ENCODE measurements around the gene DDIAS.
"Not testable (repeated sequence)": the region's sequence is repeated elsewhere in the genome, so short reads cannot be mapped to it uniquely, and the experiment has no call there.

The DDIAS gene

GRCh38 chr11:82929121-82929520, 27.6 kb downstream of the DDIAS start:
- DNase-seq = no peak

GRCh38 chr11:82930229-82930628, 28.7 kb downstream of the DDIAS start:
- DNase-seq = no peak

DNA sequence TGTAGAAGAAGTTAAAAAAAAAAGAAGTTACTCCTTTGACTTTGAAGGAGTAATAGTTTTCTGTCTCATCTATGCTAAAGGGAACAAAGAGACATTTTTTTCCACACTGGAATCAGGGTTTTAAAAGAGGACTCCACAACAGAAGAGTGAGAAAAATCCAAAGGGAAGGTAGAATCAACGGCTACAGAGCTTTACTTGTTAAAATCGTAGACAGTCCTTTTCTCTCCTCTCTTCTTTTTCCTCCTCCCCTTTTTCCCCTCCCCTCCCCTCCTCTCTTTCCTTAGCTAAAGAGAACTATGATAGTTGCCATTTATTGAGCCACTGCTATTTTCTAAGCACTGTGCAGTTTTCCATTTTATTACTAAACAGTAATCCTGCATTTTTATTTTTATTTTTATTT, 29.2 kb downstream of the DDIAS start:
- DNase-seq = no peak

GRCh38 chr11:82932564-82932963, 31.0 kb downstream of the DDIAS start:
- DNase-seq = no peak

GRCh38 chr11:82936261-82936660, 34.7 kb downstream of the DDIAS start:
- DNase-seq = no peak

DNA sequence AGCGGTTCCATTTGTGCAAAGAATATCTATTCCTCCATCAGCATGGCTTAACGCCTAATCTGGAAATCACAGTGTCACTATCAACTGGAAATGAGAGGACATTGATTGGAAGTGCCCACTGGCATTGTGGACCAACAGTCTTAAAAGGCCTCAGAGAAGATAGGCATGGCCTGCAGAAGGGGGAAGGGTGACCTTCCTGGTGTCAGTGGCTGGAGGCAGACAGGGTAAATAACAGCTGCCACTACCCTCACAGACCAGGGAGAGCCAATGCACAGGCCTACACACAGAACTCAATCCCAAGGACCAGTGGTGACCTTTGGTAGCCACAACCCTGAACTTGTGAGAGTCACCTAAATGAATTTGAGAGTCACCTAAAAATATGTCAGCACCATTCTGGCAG, 36.0 kb downstream of the DDIAS start:
- no peak for DNase-seq

DNA sequence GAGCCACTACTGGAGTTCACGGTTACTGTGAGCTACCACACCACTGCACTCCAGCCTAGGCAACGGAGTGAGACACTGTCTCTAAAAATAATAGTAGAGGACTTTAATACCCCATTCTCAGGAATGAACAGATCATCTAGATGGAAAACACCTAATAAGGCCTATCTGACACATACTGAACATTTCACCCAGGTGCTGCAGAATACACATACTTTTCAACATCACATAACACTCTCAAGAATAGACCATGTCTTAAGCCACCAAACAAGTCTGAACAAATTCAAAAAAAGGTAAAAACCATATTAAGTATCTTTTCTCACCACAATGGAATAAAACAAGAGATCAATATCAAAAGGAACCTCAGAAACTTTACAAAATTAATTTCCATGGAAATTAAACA, 37.9 kb downstream of the DDIAS start:
- DNase-seq = no peak

GRCh38 chr11:82942376-82942775, 40.8 kb downstream of the DDIAS start:
- no peak for DNase-seq

GRCh38 chr11:82943430-82943829, 41.9 kb downstream of the DDIAS start:
- DNase-seq = not testable (repeated sequence)

GRCh38 chr11:82944198-82944597, 42.7 kb downstream of the DDIAS start:
- no peak for DNase-seq

DNA sequence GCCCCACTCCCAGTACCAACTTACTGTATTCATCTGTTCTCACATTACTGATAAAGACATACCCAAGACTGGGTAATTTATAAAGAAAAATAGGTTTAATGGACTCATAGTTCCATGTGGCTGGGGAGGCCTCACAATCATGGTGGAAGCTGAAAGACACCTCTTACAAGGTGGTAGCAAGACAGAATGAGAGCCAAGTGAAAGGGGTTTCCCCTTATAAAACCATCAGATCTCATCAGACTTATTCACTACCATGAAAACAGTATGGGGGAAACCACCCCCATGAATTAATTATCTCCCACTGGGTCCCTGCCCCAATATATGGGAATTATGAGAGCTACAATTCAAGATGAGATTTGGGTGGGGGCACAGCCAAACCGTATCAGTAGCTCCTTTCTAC, 43.5 kb downstream of the DDIAS start:
- not testable (repeated sequence) for DNase-seq

GRCh38 chr11:82945682-82946081, 44.1 kb downstream of the DDIAS start:
- no peak for DNase-seq

GRCh38 chr11:82949352-82949751, 47.8 kb downstream of the DDIAS start:
- no peak for DNase-seq

DNA sequence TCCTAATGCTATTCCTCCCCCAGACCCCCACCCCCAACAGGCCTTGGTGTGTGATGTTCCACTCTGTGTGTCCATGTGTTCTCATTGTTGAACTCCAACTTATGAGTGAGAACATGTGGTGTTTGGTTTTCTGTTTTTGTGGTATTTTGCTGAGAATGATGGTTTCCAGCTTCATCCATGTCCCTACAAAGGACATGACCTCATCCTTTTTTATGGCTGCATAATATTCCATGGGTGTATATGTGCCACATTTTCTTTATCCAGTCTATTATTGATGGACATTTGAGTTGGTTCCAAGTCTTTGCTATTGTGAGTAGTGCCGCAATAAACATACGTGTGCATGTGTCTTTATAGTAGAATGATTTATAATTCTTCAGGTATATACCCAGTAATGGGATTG, 49.0 kb downstream of the DDIAS start:
- DNase-seq = not testable (repeated sequence)

DNA sequence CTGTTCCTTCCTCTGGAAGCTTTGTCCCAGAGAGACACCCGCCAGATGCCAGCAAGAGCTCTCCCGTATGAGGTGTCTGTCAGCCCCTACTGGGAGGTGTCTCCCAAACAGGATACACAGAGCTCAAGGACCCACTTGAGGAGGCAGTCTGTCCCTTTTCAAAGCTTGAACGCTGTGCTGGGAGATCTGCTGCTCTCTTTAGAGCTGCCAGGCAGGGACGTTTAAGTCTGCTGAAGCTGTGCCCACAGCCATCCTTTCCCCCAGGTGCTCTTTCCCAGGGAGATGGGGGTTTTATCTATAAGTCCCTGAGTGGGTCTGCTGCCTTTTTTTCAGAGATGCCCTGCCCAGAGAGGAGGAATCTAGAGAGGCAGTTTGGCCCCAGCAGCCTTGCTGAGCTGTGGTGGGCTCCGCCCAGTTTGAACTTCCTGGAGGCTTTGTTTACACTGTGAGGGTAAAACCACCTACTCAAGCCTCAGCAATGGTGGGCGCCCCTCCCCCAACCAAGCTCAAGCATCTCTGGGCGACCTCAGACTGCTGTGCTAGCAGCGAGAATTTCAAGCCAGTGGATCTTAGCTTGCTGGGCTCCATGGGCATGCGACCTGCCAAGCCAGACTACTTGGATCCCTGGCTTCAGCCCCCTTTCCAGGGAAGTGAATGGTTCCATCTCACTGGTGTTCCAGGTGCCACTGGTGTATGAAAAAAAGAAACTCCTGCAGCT, 54.4 kb downstream of the DDIAS start:
- not testable (repeated sequence) for DNase-seq

DNA sequence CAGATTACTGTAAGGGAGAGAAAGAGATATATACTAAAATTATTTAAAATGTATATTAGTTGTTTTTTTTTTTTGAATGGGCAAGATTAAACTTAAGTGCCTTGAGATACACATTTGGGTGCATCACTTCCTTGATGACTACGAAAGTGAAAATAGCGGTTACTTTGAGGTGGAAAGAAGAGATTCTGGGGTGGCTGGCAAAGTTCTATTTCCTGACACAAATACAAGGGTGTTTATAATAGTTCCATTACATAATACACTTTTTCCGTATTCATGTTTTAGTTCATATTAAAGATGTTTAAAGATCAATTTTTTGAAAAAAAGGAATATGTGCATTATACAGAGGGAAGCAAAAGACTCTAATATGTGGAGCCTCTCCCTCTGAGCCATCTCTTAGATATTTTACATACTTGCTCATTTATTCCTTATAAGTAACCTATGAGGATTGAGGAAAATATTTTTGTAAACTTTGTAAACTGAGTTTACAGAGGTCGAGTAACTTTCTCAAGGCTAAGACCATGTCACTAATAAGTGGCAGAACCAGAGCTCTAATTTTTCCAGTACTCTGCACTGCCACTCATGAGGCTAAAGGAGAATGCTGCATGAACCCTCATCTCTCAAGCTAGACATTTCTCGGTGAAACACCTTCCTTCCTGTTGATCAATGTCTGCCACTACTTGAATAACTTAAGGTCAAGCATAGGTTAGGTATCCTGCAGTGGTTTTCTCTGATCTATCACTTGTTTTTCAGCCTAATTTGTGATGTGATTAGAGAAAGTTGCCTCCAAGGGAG, 58.6 kb downstream of the DDIAS start:
- DNase-seq = no peak

- DNase-seq = no peak
Observed at GRCh38 chr11:82960779-82961143, 59.2 kb downstream of the DDIAS start.

- DNase-seq = not testable (repeated sequence)
Observed at GRCh38 chr11:82962021-82962420, 60.5 kb downstream of the DDIAS start.

DNA sequence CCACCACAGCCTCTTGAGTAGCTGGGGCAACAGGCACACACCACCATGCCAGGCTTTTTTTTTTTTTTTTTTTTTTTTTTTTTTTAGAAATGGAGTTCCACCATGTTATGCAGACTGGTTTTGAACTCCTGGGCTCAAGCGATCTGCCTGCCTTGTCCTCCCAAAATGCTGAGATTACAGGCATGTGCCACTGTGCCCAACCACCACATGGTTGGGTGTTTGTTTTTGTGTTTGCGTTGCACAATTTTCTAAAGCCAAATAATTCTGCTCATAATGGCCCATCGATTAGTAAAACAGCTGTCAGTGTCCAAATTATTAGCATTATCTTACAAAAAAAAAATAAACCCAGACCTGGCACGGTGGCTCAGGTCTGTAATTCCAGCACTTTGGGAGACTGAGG, 65.8 kb downstream of the DDIAS start:
- DNase-seq = no peak

DNA sequence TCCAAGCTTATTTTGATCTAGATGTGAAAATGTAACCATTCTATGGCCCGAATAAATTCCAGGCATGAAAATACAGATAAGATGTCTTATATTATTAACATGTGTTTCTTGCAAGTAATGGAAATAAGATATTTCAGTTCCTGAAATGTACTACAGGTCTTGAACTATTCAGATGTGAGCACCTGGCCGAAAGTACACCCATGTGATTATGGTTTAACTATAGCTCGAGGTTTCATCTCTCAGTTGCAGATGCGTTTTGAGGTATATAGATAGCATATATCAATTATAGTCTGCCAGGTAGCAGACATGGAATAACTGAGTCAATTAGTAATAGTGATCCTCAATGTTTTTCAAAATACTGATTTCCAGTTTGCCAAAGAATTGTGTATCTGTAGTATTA, 68.3 kb downstream of the DDIAS start:
- DNase-seq = no peak

GRCh38 chr11:82970507-82971083, 69.1 kb downstream of the DDIAS start:
- DNase-seq = not testable (repeated sequence)

GRCh38 chr11:82971519-82971946, 70.0 kb downstream of the DDIAS start:
- DNase-seq = not testable (repeated sequence)

DNA sequence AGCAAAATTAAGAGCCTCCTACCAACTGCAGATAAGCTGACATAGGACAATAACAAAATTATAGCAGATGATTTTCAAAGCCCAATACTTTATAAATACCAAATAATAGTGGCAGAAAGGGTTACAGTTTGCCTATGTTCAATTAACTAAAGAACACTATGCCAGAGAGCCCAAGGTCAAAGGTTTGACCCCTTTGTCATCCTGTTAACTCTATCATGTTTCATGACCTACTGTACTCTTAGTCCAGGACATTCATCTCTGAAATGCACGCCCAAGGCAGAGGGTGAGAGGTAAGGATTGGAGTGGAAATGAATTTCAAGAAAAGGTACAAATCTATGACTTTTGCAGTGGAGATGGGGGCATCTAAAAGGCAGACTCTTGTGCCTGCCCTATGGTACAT, 70.6 kb downstream of the DDIAS start:
- no peak for DNase-seq

GRCh38 chr11:82974135-82974534, 72.6 kb downstream of the DDIAS start:
- no peak for DNase-seq

All from AML-193 (cell line).